ENCODE results near the gene LRRC8B.
"Not testable (repeated sequence)": the region's sequence is repeated elsewhere in the genome, so short reads cannot be mapped to it uniquely, and the experiment has no call there.

LRRC8B gene

DNA sequence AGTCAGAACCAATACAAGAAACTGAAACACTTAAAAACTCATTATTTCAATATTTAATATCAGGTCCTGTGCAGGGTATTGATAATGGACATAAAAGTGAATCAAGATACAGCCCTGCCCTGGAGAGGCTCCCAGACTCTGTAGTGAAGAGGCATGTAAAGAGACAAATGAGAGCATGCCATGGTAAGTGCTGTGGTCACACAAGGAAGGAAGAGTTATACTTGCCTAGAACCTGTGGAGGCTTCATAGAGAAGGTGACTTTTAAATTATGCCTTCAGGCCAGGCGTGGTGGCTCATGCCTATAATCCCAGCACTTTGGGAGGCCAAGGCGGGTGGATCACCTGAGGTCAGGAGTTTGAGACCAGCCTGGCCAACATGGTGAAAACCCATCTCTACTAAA is 105.0 kb downstream of the LRRC8B start:
- H3K36me3 Mint-ChIP-seq (ENCODE audit: low read depth): peaks cover 21% of the 10 kb centered on the region
- peak overlapping the region; percentile 45 for H3K4me3 Mint-ChIP-seq
- H3K27me3 Mint-ChIP-seq (ENCODE audit: low read depth); H3K9me3 Mint-ChIP-seq: not testable (repeated sequence)
- peak overlapping the region; percentile 85 for H3K27ac Mint-ChIP-seq
- H3K4me1 Mint-ChIP-seq (ENCODE audit: low read depth): peaks cover 61% of the 10 kb centered on the region

DNA sequence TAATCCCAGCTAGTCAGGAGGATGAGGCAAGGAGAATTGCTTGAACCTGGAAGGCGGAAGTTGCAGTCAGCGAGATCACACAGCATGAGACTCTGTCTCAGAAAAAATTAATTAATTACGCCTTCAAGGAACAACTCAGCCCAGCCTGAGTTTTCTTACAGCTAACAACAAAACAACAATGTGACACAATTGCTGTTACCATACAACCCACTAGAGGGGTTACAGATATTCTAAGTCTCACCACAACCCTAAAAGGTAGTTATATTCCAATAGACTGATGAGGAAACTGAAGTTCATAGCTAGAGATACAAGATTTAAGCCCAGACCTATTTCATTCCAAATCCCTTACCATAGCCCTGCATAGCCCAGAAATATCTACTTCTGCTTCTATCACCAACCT is 105.4 kb downstream of the LRRC8B start:
- H3K4me3 Mint-ChIP-seq: peak overlapping the region; percentile 45
- H3K27ac Mint-ChIP-seq: peak overlapping the region; percentile 85
- peaks cover 20% of the 10 kb centered on the region for H3K36me3 Mint-ChIP-seq (ENCODE audit: low read depth)
- no peaks in the 10 kb centered on the region for H3K27me3 Mint-ChIP-seq (ENCODE audit: low read depth)
- no peaks in the 10 kb centered on the region for H3K9me3 Mint-ChIP-seq
- peaks cover 63% of the 10 kb centered on the region for H3K4me1 Mint-ChIP-seq (ENCODE audit: low read depth)

GRCh38 chr1:89631816-89632656 is 107.4 kb downstream of the LRRC8B start:
- Mint-ChIP-seq H3K9me3 (no peaks in the 10 kb centered on the region), H3K27me3 (ENCODE audit: low read depth) (no peaks in the 10 kb centered on the region), H3K27ac (peak overlapping the region; percentile 96), H3K36me3 (ENCODE audit: low read depth) (peaks cover 23% of the 10 kb centered on the region), H3K4me3 (peak overlapping the region; percentile 91), H3K4me1 (ENCODE audit: low read depth) (peaks cover 66% of the 10 kb centered on the region)

DNA sequence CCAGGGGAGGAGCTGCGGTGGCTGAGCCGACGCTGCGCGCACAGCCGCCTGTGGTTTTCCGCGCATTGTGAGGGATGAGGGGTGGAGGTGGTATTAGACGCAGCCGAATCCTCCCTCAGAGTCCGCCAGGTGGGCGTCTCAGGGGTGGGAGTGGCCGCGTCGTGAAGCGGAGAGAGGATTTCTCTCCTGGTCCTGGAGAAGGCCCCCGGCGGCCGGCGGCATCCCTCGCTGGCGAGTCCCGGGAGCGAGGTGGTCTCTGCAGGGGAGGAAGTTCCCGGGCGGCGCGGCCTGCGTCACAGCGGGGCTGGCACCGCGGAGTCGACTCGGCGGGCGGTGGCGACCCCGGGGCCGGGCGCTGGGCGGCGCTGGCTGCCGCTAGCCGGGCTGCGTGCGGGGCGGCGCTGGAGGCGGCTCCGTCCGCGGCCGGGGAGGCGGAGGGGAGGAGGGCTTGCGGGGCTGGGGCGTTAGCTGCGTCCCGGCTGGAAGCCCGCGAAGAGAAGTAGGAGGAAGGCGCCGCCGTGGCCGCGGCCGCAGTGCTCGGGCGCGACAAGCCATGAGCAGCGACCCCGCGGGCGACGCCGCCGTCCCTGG is 108.1 kb downstream of the LRRC8B start, which contains the start of gene LRRC8C:
Gene LRRC8C, plus strand, starts transcription at position 464 of the 591 bp plus-strand sequence. CDS start 53,354 bp downstream, outside the sequence.
- peaks cover 67% of the 10 kb centered on the region for H3K4me1 Mint-ChIP-seq (ENCODE audit: low read depth)
- H3K4me3 Mint-ChIP-seq: peak within 1 kb of the TSS; percentile 93
- H3K9me3 Mint-ChIP-seq: no peaks in the 10 kb centered on the region
- no peaks in the 10 kb centered on the region for H3K27me3 Mint-ChIP-seq (ENCODE audit: low read depth)
- peaks cover 29% of the 10 kb centered on the region for H3K36me3 Mint-ChIP-seq (ENCODE audit: low read depth)
- peak within 1 kb of the TSS; percentile 96 for H3K27ac Mint-ChIP-seq

- H3K9me3 Mint-ChIP-seq: no peaks in the 10 kb centered on the region
- H3K36me3 Mint-ChIP-seq (ENCODE audit: low read depth): peaks cover 32% of the 10 kb centered on the region
- no peaks in the 10 kb centered on the region for H3K27me3 Mint-ChIP-seq (ENCODE audit: low read depth)
- H3K27ac Mint-ChIP-seq: peak overlapping the region; percentile 89
- peak overlapping the region; percentile 93 for H3K4me3 Mint-ChIP-seq
- peaks cover 69% of the 10 kb centered on the region for H3K4me1 Mint-ChIP-seq (ENCODE audit: low read depth)
These were observed 108.7 kb downstream of the LRRC8B start for GRCh38 chr1:89633248-89633799.

GRCh38 chr1:89633800-89634625 is 109.4 kb downstream of the LRRC8B start:
- peak overlapping the region; percentile 93 for H3K4me3 Mint-ChIP-seq
- H3K36me3 Mint-ChIP-seq (ENCODE audit: low read depth): peaks cover 32% of the 10 kb centered on the region
- H3K4me1 Mint-ChIP-seq (ENCODE audit: low read depth): peaks cover 62% of the 10 kb centered on the region

DNA sequence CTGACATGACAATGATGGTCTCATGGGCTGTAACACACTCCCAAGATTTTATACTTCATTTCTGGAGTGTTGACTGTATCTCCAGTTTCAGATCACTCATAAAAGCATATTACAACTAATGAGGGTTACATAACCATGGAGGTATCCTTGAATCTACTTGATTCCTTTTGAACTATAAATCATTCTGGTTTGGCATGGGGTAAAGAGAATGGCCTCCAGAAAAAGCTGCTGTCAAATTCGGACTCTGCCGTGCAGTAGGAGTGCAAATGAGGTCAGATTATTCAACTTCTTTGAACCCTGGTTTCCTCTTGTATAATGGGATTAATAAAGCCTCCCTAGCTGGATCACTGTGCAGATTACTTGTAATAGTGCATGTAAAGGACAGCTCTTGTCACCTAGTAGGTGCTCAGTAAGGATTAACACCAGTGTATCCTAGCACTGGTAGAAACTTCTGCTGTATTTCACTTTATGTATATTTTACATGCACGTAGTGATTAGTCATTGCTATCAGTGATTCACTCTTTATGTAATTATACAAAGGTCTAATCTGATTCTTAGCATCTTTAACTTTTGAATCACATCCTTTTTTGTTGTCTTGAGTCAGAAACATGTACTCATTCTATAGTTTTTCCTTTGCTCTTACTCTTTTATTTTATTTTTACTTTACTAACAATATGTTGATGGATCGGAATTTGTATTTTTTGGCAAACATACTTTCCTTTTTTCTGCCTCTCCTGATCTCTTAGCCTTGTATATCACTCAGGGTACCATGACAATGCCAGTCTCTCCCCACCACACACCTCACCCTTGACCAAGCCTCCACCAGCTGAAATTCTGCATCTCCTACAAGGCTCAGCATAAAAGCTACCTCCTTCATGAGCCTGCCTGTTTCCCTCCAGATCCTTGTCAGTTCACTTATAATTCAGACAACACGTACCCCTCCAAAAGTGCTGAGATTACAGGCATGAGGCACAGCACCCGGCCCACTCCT is 111.5 kb downstream of the LRRC8B start:
- Mint-ChIP-seq H3K36me3 (ENCODE audit: low read depth) (peaks cover 29% of the 10 kb centered on the region), H3K27ac (peak overlapping the region; percentile 84), H3K4me1 (ENCODE audit: low read depth) (peaks cover 49% of the 10 kb centered on the region), H3K4me3 (peak overlapping the region; percentile 71), H3K9me3 (no peaks in the 10 kb centered on the region), H3K27me3 (ENCODE audit: low read depth) (no peaks in the 10 kb centered on the region)

More at GRCh38 chr1:89633800-89634625, 109.4 kb downstream of the LRRC8B start:
- Mint-ChIP-seq H3K9me3 (no peaks in the 10 kb centered on the region), H3K27me3 (ENCODE audit: low read depth) (no peaks in the 10 kb centered on the region), H3K27ac (peak overlapping the region; percentile 89)

GRCh38 chr1:89637496-89637895 is 112.9 kb downstream of the LRRC8B start:
- Mint-ChIP-seq H3K9me3 (no peaks in the 10 kb centered on the region), H3K36me3 (ENCODE audit: low read depth) (peaks cover 32% of the 10 kb centered on the region), H3K4me3 (no peak overlapping the region), H3K27me3 (ENCODE audit: low read depth) (no peaks in the 10 kb centered on the region), H3K4me1 (ENCODE audit: low read depth) (peaks cover 48% of the 10 kb centered on the region), H3K27ac (no peak overlapping the region)

GRCh38 chr1:89640440-89640839 is 115.8 kb downstream of the LRRC8B start:
- Mint-ChIP-seq H3K9me3 (peaks cover 10% of the 10 kb centered on the region), H3K27ac (no peak overlapping the region), H3K27me3 (ENCODE audit: low read depth) (no peaks in the 10 kb centered on the region), H3K36me3 (ENCODE audit: low read depth) (peaks cover 48% of the 10 kb centered on the region), H3K4me1 (ENCODE audit: low read depth) (peaks cover 61% of the 10 kb centered on the region), H3K4me3 (no peak overlapping the region)

DNA sequence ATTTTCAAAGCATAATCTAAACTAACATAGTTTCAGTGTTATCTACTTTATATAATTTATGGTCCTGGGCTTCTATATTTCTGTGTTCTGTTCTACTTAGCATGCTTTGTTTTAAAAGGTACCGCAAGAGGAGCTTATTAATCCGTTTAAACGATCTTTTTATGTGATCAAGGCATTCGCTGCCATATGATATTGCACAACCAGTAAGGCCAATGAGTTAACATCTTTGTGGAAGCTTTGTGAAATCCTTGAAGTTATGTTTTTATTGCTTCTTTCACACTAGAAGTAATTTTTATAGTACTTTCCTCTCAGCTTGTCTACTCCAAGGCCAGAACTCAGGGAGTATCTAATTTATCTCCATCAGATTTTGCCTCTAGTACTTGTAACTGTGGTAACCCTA is 117.2 kb downstream of the LRRC8B start:
- H3K4me3 Mint-ChIP-seq: no peak overlapping the region
- peaks cover 48% of the 10 kb centered on the region for H3K4me1 Mint-ChIP-seq (ENCODE audit: low read depth)
- peaks cover 46% of the 10 kb centered on the region for H3K36me3 Mint-ChIP-seq (ENCODE audit: low read depth)
- no peak overlapping the region for H3K27ac Mint-ChIP-seq
- peaks cover 22% of the 10 kb centered on the region for H3K9me3 Mint-ChIP-seq
- no peaks in the 10 kb centered on the region for H3K27me3 Mint-ChIP-seq (ENCODE audit: low read depth)

GRCh38 chr1:89643577-89643976 is 118.9 kb downstream of the LRRC8B start:
- Mint-ChIP-seq H3K9me3 (peaks cover 22% of the 10 kb centered on the region), H3K4me3 (no peak overlapping the region), H3K27me3 (ENCODE audit: low read depth) (no peaks in the 10 kb centered on the region), H3K36me3 (ENCODE audit: low read depth) (peaks cover 44% of the 10 kb centered on the region), H3K4me1 (ENCODE audit: low read depth) (peaks cover 42% of the 10 kb centered on the region), H3K27ac (no peak overlapping the region)

GRCh38 chr1:89644119-89644814 is 119.6 kb downstream of the LRRC8B start:
- peaks cover 47% of the 10 kb centered on the region for H3K36me3 Mint-ChIP-seq (ENCODE audit: low read depth)
- no peak overlapping the region for H3K4me3 Mint-ChIP-seq
- H3K27ac Mint-ChIP-seq: no peak overlapping the region
- peaks cover 22% of the 10 kb centered on the region for H3K9me3 Mint-ChIP-seq
- peaks cover 44% of the 10 kb centered on the region for H3K4me1 Mint-ChIP-seq (ENCODE audit: low read depth)
- H3K27me3 Mint-ChIP-seq (ENCODE audit: low read depth): no peaks in the 10 kb centered on the region

GRCh38 chr1:89646259-89646658 is 121.6 kb downstream of the LRRC8B start:
- Mint-ChIP-seq H3K27ac (no peak overlapping the region), H3K4me1 (ENCODE audit: low read depth) (peaks cover 54% of the 10 kb centered on the region), H3K36me3 (ENCODE audit: low read depth) (peaks cover 46% of the 10 kb centered on the region), H3K4me3 (no peak overlapping the region), H3K27me3 (ENCODE audit: low read depth) (no peaks in the 10 kb centered on the region), H3K9me3 (peaks cover 22% of the 10 kb centered on the region)

Data from T-helper 1 cell treated with Interleukin-12 subunit alpha and Interleukin-12 subunit beta and Interleukin-4 antibody, amounts not matched to agents 30 μg/mL and 1 μg/mL, for 36 hours (primary cell).